GM18868 (cell line): ENCODE measurements around the gene GMCL2.

Experiments used
- ATAC-seq: cut with Tn5 transposase; IDR thresholded peaks from one replicate; pipeline ENCODE4 v1.9.1; 2021; ENCODE audit warnings: mild to moderate bottlenecking, moderate library complexity; ENCODE audit not compliant: unreplicated experiment

GMCL2 gene

DNA sequence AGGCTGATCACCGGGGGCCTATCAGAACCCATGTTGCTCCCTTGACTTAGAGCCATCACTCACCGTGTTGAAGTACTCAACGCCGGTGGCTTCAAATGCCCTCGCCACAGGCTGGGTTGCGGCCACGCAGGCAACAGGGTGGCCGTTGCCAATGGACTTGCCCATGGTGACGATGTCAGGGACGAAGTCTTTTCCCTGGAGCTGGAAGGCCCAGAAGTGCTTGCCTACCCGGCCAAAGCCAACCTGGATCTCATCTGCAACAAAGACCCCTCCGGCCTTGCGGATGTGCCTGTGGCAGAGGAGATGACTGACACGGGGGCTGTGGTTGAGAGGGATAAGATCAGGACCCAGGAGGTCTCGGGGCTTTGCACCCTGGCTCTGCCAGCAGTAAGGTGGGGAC is 35.1 kb upstream of the GMCL2 start:
- ATAC-seq = no peak

DNA sequence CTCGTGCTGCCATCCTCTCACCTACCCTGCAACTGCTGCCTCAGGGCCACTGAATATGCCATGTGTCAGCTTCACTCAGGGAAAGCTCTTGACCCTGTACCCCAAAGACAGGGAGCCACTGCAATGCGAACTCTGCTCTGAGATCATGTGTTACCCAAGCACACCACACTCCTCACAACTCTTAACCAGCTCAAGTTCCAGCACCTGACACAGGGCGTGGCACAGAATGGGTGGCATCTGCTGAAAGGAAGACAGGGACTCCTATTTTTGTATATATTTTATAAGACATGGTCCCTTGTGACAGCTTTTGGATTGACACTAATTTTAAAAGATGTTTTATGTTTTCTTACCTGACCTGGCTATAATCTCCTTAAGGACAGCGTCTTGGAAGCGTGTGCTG is 34.7 kb upstream of the GMCL2 start:
- ATAC-seq = no peak

DNA sequence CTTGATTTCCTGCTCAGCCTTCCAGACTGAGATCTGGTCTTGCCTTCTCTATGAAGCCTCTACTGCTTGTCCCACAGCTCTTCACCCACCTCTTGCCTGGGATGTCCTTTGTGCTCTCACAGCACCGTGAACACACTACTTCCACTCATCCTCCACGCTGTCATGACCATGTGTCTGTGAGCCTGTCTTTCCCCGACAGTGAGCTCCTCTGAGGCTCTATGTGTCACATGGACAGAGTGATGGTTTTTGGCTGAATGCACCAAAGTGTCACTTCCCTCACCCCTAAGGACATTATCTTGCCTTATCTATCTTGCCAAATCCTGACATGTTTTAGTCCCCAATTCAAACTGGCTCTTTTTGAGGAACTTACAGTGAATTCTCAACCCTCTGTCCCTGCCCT is 34.1 kb upstream of the GMCL2 start:
- ATAC-seq = no peak

DNA sequence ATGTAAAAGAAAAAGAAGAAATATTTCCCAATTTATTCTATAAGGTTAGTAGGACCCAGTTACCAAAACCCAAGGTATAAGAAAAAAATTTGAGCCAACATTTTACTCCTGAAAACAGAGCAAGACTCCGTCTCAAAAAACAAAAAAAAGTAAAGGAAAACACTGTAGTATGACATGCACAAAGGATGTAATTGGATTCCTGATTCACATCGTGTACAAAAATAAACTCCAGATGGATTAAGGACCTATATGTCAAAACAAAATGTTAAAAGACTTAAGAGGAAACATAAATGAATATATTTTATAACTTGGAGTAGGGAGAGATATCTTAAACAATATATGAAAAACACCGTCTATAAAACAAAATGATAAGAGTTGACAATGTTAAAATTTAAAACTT is 31.7 kb upstream of the GMCL2 start:
- ATAC-seq = no peak

DNA sequence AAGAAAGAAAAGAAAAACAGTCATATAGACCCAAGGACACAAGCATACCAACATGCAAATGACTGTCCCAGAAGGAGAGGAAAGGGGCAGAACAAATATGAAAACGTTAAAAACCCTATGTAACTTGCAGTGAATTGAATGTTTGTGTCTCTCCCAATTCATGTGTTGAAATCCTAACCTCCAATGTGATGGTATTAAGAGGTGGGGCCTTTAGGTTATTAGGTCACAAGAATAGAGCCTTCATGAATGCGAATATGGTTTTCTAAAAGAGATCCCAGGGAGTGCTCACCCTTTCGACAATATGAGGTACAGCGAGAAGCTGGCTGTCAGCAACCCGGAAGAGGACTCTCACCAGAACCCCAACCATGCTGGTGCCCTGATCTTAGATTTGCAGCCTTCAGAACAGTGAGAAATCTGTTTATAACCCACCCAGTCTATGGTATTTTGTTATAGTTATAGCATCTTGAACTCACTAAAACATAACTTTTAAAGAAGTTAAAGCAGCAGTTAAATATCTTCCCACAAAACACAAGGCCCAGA is 31.1 kb upstream of the GMCL2 start:
- ATAC-seq = no peak

DNA sequence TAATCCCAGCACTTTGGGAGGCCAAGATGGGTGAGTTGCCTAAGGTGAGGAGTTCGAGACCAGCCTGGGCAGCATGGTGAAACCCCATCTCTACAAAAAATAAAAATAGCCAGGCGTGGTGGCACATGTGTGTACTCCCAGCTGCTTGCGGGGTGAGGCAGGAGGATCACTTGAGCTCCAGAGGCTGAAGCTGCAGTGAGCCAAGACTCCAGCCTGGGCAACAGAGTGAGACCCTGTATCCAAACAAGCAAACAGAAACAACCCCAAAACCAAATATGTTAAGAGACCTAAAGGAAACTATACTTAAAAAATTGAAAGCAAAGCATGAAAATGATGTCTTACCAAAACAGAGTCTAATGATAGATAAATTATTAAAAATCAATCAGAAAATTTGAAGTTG is 29.6 kb upstream of the GMCL2 start:
- ATAC-seq = no peak

DNA sequence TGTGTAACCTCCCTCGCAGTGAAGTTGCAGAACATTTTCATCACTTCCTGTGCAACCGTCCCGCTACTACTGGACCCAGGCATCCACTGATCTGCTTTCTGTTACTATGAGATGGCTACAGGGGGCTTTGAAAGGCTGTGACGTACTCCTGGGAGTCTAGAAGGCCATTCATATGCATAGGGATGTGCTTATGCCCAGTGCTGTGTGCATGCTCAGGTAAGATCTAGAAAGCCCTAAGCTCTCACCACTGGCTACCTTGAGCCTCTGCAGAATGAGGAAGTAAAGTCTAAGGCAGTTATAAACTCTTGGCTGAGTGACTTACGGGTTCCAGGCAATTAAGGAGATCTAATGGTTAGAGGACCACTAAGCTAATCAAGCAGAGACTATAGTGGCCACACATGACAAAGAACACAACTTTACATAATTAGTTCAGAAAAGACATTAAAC is 28.9 kb upstream of the GMCL2 start:
- no peak for ATAC-seq

DNA sequence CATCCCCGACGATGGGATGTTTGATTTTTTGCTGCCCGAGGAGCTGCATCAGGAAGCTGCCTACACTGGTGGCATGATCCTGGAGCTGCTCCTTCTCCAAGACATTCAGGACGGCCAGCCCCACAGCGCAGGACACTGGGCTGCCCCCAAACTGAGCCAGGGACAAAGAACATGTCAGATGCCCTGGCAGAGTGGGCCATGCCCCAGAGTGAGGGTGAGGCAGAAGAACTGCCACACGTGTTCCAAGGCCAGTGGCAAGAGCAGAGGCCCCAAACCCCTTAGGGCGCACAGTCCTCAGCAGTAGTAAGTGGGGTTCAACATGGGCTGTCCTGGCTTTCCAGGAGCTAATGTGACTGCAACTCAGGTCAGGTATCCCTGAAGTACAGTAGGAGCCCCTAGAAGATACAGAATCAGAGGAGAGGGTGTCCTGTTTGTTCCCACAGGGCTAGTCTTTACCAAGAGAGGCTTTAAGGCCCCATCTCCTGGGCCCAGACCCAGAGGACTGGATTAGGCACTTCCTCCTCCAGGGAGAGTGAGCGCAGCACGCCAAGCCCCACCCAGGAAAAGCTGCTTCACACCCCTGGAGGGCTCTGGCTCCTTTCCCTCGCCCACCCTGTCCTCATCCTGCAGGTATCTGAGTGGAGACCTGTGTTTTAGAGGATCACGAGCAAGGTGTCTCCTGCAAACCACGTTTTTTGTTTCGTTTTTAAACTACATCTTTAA is 28.3 kb upstream of the GMCL2 start:
- no peak for ATAC-seq

DNA sequence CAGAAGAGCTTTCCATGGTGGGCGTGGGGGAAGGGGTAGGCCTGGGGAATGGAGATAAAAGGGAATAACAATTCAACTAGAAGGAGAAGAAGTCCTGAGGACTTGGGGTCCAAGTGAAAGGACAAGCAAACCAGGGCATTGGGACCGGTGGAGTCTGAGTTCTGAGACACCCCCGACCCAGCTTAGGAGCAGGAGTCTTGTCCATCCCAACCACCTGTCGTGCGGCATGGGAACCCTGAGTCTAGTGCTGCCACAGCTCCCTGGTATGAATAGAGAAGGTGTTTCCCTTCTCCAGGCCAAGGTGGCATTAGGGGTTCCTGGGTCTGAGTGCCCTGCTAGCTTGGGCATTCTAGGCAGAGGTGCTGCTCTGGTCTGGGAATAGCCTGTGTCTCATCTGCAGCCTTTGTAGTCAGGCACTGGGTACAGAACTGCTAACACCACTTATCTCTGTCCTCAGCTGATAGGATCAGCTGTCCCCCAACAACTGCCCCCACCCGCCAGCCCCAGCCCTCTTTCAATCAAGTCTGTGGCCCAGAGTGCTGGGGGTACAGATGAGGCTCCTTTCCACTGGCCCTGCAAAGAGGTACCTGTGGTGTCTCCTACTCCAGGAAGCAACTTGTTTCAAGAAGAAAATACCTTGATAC is 27.1 kb upstream of the GMCL2 start:
- ATAC-seq = no peak

DNA sequence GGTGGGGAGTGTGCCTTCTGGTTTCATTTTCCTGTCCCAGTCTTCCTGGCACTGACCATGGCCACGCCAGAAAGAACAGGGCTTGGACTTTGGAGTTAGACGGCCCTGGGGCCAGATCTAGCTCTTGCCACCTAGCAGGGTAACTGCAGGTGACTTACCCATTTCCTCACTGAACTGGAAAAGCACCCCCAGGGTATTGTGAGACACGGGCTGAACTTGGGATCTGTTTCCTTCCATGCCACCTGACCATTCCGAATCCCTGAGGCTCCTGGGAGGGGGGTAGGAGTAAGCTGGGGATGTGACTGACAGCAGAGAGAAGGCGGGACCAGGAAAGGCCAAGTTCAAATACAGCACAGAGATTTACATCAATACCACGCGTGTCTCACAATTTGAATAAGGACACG is 26.6 kb upstream of the GMCL2 start:
- no peak for ATAC-seq

DNA sequence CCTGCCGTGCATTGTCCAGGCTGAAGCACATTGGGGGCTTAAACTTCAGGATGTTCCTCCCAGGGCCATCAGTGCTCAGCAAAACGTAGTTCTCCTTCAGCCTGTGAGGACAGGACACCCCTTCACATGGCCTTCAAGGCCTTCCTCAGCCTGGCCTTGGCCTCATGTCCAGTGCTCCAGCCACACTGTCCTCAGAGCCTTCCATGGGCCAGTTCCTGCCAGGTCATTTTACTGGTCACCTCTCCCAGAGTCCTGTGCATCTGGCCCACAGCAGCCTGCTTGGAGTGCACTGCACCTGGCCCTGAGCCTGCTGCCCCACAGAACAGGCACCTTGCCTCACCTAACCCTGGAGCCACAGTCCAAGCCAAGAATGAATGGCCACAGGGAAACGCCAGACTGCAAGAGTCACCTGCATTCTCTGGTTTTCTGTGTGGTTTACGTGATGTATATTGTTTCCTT is 25.9 kb upstream of the GMCL2 start:
- ATAC-seq = no peak

DNA sequence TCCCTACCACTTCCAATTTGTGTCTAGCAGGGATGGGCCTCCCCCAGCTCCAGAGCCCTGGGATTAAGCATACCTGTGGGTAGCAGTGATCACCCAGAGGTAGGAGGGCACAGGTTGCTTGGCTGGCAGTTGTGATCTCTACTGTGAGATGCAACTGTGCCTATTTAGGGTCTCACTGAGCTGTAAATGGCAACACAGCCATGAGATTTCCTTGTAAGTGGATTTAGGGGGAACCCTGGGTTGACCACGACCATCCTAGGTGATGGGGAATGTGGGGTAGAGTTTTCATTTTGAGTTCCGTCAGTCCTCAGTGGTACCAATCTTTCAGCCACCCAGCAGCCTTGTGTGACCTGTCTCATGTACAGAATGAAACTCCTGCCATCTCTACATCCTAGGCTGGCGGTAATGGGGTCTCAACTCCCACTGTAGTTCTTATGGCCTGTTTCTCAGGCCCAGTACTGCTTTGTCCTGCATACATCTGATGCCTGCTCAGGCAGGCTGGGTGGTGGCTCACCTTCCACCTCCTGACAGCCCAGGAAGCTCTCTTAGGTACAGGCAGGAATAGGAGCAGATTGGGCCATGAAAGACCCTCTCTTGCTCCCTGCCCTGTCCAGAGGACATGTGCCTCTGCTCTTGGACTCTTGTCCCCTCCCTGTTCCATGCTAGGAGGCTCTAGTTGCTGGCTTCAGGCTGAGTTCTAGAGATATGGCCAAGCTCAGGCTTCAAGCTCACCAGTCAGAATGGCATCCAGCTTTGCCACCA is 25.3 kb upstream of the GMCL2 start:
- no peak for ATAC-seq

DNA sequence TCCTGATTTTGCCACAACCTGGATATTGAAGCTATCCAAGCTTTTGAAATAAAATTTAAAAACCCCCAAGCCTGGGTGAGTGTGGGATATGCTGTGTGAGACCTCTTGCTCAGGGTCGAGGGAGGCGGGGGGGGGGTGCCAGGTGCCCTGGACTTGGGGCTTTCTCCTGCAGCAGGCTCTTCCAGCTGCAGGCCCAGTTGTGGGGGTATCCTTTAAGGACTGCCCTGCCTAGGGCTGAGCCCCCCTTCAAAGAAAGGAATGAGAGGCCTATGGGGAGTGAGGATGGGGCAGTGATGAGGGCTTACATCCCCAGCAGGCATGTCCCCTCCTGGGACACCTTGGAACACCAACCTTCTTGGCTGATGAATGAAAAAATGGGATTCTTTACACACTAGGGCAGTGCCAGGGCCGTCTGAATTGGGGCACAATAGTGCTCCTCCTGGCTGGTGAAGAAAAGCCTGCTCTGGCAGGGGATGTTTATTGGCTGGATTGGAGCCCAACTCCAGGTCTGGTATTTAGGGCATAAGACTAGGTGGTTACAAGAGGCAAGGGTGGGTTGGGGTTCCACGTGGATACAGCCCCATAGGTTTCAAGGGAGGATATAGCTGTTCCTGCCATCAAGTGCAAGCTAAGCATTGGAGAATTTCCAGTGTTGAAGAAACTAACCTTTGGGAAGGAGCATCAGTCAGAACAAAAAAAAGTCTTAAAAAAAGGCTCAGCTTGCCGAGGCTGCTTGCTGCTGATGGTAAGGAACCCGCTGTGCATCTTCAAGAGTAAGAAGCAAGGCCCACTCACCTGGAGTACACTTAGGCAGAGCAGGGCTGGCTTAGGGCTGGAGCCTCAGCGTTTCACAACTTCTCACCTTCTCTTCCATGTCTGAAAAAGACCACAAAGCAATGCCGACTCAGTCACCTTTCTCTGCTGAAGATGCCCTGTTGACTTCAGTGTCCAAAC is 24.2 kb upstream of the GMCL2 start:
- no peak for ATAC-seq

DNA sequence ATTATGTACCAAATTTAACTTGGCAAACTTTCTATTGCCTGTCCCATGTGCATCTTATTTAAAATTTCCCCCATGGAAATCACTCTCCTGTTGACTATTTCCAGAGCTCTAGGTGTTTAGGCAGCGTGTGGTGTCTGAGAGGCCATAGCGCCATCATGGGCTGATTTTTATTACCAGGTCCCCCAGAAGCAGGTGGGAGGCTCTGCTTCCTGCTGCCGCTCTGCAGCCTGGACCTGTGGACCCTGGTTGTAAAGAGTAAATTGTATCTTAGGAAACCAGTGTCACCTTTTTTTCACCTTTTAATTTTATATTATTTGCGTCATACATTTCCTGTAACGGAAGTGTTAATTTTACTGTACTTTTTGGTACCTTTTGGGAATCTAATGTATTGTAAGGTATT is 23.5 kb upstream of the GMCL2 start:
- no peak for ATAC-seq

DNA sequence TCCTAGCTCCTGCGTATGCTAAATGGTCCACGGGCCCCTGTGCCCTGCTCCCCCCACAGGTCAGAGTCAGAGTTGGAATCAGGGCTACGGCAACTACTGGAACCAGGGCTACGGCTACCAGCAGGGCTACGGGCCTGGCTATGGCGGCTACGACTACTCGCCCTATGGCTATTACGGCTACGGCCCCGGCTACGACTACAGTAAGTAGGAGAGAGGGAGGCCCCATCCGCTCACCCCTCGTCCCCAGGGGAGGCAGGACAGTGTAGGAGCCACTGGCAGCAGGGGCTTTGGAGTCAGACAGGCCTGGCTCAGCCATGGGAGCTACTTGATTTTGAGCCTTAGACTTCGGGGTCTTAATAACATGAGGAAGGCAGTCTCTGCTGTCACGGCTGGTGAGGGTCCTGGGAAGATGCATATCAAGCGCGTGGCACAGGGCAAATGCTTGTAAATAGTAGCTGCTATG is 22.9 kb upstream of the GMCL2 start:
- ATAC-seq = no peak

DNA sequence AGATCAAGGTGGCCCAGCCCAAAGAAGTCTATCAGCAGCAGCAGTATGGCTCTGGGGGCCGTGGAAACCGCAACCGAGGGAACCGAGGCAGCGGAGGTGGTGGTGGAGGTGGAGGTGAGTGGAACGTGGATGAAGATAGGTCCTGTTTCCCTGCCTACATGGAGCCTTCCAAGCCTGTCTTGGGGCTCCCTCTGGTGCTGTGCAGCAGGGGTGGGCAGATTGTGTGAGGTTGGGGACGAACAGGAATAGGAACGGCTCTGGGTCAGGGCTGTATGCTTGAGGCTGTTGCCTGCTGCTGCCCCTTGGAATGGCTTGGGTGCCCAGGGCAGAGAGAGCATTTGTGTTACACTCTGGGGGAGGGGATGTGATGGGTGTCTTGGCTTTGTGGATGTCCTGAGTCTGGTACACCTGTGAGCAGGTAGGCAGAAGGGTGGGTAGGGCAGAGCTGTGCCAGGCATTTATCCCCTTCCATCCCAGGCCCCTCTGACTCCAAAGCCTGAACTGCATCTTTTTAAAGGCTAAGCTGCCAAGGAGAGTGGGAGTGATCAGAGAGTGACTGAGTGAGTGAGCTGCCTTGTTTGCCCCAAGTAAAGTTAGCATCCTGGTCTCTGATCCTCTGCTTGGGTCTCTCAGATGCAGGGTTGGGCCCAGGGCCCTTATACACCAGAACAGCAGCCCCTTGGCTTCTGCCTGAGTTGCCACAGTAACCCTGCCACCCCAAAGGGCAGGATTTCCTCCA is 22.3 kb upstream of the GMCL2 start:
- ATAC-seq = no peak

DNA sequence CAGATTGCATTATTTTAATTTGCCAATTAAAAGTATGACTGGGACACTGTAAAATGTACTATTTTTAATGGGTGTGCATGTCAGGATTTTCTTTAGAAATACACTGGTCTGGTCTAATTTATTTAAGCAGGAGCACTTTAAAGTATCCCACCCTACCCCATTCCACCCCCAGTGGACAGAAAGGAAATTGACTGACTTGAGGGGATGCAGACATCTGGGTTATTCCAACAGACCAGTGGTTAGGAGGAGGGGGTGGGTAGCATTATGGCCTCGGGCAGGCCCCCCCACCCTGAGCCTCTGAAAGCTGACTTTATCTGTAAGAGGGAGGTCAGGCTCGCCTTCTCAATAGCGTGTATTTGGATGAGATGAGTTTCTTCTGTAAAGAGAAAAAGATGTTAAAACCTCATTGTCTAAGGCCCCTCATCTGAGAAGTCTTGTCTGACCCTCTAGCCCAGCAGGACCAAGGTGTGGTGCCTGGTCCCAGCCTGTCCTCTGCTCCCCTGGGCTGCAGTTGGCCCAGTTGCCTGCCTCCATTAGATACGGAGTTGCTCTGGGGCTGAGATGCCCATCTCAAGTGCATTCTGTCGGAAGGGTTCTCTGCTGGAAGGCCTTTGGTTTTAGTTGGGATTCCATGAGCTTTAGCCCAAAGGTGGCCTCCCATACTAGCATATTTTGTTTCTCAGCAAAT is 21.5 kb upstream of the GMCL2 start:
- no peak for ATAC-seq

DNA sequence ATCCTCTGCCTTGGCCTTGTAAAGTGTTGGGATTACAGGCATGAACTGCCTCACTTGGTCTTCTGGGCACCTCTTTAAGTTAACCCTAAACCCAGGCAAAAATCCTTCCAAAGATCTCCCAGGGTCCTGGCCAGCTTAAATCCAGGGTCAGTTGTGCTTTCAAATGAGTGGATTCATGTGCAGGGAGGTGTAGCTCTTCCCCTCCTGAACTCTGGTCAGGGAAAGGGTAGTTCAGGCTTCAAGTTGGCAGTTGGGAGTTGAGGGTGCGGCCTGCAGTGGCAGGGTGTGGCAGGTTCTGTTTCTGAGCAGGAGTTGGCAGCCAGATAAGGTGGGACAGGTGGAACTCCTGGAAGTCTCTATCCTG is 20.7 kb upstream of the GMCL2 start:
- no peak for ATAC-seq

DNA sequence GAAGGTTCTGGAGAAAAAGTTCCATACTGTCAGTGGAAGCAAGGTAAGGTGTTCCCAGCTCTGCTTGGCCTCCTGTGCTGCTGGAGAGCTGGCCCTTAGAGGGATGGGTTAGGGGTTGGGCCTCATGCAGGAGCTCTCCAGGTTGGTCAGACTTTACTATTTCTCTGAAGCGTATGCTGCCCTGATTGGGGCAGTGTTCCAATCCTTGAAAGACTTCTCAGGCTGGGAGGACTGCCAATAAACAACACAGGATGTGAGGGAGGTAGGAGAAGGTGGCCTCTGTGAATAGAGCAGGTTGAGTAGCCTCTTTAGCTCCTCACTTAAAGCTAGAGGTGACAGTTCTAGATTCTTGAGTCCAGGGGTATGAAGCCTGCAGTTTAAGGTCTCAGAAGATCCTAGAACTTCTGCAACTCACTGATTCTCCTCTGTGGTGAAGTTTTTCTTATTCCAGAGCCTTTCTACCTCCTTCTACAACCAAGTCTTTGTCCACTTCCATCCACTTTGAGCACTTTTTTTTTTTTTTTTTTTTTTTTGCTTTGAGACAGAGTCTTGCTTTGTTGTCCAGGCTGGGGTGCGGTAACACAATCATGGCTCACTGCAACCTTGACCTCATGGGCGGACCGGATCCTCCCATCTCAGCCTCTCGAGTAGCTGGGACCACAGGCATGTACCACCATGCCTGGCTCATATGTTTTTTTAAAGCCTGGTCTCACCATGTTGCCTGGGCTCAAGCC is 20.2 kb upstream of the GMCL2 start:
- ATAC-seq = no peak
